ENCODE results near the gene ZNHIT2.

The ZNHIT2 gene

DNA sequence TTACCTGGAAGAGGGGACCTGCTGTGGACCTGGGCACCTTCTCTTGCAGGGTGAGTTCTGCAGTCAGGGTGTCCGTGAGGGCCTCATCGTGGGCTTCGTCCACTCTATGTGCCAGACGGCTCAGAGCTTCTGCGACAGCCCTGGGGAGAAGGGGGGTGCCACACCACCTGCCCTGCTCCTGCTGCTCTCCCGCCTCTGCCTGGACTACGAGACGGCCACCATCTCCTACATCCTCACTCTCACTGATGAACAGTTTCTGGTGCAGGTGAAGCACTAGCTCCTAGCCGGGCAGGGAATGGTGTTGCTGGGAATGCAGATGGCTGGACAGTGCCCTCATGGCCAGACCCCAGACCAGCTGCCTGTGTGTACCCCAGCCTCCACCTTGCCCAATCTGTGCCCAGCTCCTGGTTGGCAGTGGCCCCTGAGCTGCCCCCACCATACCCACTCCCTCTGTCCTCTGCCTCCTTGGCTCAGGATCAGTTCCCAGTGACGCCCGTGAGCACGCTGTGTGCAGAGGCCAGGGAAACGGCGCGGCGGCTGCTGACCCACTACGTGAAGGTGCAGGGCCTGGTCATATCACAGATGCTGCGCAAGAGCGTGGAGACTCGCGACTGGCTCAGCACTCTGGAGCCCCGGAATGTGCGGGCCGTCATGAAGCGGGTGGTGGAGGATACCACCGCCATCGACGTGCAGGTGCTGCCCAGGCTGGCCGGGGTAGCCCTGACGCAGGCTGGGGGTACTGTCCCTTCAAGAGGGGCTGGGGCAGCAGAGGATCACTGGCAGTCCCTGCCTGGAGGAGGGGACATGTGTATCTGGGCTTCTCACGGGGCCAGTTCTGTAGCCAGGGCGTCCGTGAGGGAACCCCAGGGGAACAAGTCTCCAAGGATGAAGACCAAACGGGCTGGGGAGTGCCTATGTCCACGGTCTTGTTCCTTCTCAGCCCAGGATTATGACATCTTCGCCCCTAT lies 8.0 kb downstream of the ZNHIT2 start:
- no peak overlapping the region for H3K4me3 ChIP-seq (replicated peaks; ENCODE audit: low read depth, low read length)
- H3K36me3 ChIP-seq (ENCODE audit: control insufficient read depth, insufficient read depth, low read length), result peaks cover 6% of the 10 kb centered on the region
- no peak for TF ChIP-seq CTCF (IDR thresholded peaks at IDR 0.05; ENCODE audit: insufficient read depth, low read length, poor library complexity, severe bottlenecking)
- H3K27me3 ChIP-seq (replicated peaks; ENCODE audit: control insufficient read depth, insufficient read depth, low read length), result no peaks in the 10 kb centered on the region
- DNase-seq (ENCODE audit: extremely low read depth, insufficient read length), result no peak

DNA sequence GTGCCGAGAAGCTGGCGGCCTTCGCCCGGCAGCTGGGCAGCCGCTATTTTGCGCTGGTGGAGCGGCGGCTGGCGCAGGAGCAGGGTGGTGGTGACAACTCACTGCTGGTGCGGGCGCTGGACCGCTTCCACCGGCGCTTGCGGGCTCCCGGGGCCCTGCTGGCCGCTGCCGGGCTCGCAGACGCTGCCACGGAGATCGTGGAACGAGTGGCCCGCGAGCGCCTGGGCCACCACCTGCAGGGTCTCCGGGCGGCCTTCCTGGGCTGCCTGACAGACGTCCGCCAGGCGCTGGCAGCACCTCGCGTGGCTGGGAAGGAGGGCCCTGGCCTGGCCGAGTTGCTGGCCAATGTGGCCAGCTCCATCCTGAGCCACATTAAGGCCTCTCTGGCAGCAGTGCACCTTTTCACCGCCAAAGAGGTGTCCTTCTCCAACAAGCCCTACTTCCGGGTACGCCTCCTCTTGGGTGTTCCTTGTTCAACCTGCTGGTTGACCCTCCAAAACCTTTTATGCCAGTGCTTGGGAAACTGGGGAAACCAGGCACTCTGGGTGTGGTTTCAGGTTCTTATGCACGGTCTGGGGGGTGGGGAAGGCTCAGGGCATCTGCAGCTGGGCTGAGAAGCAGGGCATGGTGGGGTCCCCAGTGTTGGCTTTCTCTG lies 8.9 kb downstream of the ZNHIT2 start:
- TF ChIP-seq CTCF (IDR thresholded peaks at IDR 0.05; ENCODE audit: insufficient read depth, low read length, poor library complexity, severe bottlenecking), result no peak
- H3K27me3 ChIP-seq (replicated peaks; ENCODE audit: control insufficient read depth, insufficient read depth, low read length), result no peaks in the 10 kb centered on the region
- DNase-seq (ENCODE audit: extremely low read depth, insufficient read length), result no peak
- H3K36me3 ChIP-seq (ENCODE audit: control insufficient read depth, insufficient read depth, low read length), result peaks cover 6% of the 10 kb centered on the region
- no peak overlapping the region for H3K4me3 ChIP-seq (replicated peaks; ENCODE audit: low read depth, low read length)

GRCh38 chr11:65107751-65108468 lies 9.6 kb downstream of the ZNHIT2 start:
- H3K27me3 ChIP-seq (replicated peaks; ENCODE audit: control insufficient read depth, insufficient read depth, low read length), result no peaks in the 10 kb centered on the region
- no peak for DNase-seq (ENCODE audit: extremely low read depth, insufficient read length)
- peaks cover 6% of the 10 kb centered on the region for H3K36me3 ChIP-seq (ENCODE audit: control insufficient read depth, insufficient read depth, low read length)
- no peak for TF ChIP-seq CTCF (IDR thresholded peaks at IDR 0.05; ENCODE audit: insufficient read depth, low read length, poor library complexity, severe bottlenecking)
- no peak overlapping the region for H3K4me3 ChIP-seq (replicated peaks; ENCODE audit: low read depth, low read length)

DNA sequence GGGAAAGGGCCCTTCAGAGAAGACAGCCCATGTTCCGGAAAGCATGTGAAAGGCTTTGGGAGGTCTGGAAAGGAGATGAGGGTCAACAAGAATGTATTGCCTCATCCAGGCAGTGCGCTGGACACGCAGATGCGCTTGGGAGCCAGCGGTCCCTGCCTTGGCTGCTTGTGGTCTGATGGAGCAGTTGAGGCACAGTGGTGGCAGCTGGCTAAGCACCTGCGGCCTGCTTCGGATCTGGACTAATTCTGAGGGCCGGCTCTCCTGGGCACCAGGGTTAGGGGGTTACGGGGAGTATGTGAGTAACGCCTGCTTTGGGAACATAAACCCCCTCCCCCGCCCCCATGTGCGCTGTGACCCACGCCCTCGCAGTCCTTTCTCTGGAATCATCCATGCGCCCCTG lies 10.4 kb downstream of the ZNHIT2 start:
- no peak for TF ChIP-seq CTCF (IDR thresholded peaks at IDR 0.05; ENCODE audit: insufficient read depth, low read length, poor library complexity, severe bottlenecking)
- peaks cover 6% of the 10 kb centered on the region for H3K36me3 ChIP-seq (ENCODE audit: control insufficient read depth, insufficient read depth, low read length)
- DNase-seq (ENCODE audit: extremely low read depth, insufficient read length), result no peak
- no peak overlapping the region for H3K4me3 ChIP-seq (replicated peaks; ENCODE audit: low read depth, low read length)
- no peaks in the 10 kb centered on the region for H3K27me3 ChIP-seq (replicated peaks; ENCODE audit: control insufficient read depth, insufficient read depth, low read length)

DNA sequence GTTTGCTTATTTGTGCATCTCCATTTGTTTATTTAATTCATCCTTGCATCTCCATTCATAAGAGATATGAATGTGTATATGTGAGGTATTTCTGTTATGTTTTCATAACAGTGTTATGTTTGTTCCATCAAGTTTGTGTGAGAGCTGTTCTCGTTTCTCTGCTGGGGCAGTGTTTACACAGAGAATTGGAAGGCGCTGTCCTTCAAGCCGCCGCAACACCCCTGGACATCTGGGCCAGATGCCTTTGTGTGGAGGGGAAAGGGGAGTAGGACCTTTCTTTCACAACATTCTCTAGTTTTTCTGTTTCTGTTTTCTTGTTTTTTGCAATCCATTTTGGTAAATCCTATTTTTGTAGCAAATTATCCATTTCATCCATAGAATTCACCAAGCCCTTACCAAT lies 12.9 kb downstream of the ZNHIT2 start:
- no peak for TF ChIP-seq CTCF (IDR thresholded peaks at IDR 0.05; ENCODE audit: insufficient read depth, low read length, poor library complexity, severe bottlenecking)

More for the DNA sequence above, 12.9 kb downstream of the ZNHIT2 start:
- no peaks in the 10 kb centered on the region for H3K27me3 ChIP-seq (replicated peaks; ENCODE audit: control insufficient read depth, insufficient read depth, low read length)
- H3K4me3 ChIP-seq (replicated peaks; ENCODE audit: low read depth, low read length), result no peak overlapping the region
- DNase-seq (ENCODE audit: extremely low read depth, insufficient read length), result no peak
- H3K36me3 ChIP-seq (ENCODE audit: control insufficient read depth, insufficient read depth, low read length), result peaks cover 6% of the 10 kb centered on the region
